ENCODE measurements around the gene GPR26. TPM values are rescaled to one million over a fixed set of nuclear protein-coding genes. Genes with fewer than 3 reads are reported as not detected.

GPR26 gene
- polyA plus RNA-seq, 3 donors, result 0.01 TPM; not detected in 2

Other genes with a start within 250 kb of the GPR26 start
- 1 to 10 TPM; 4.3 to 6.4 (median 5.4) TPM for gene CPXM2, start 225.5 kb downstream of the GPR26 start, polyA plus RNA-seq (ENCODE audit: insufficient read length in 3 of 3)